KOPT-K1 (cell line): ENCODE results near the gene CTNNA3.

Source experiments
- H3K27ac ChIP-seq: fragments of 200-600 bp; sonication (generic); 2 replicates; pipeline ENCODE4 v1.5.1; 2016; ENCODE audit warnings: antibody characterized with exemption, mild to moderate bottlenecking, low read depth, low read length; ENCODE audit not compliant: poor library complexity, severe bottlenecking
- H3K36me3 ChIP-seq: fragments of 200-600 bp; sonication (generic); 2 replicates; pipeline ENCODE4 v1.5.1; 2017; ENCODE audit warnings: antibody characterized with exemption, mild to moderate bottlenecking, low read length, moderate library complexity; ENCODE audit not compliant: insufficient read depth
- H3K9me3 ChIP-seq: fragments of 200-600 bp; sonication (generic); 2 replicates; pipeline ENCODE4 v1.5.1; 2017; ENCODE audit warnings: antibody characterized with exemption, low read length, mild to moderate bottlenecking; ENCODE audit not compliant: insufficient read depth, poor library complexity, severe bottlenecking

Gene CTNNA3

GRCh38 chr10:66958466-66958865 is 737.5 kb downstream of the CTNNA3 start:
- Histone ChIP-seq H3K36me3 (no peaks in the 10 kb centered on the region), H3K9me3 (no peaks in the 10 kb centered on the region)

GRCh38 chr10:66951896-66952295 is 744.1 kb downstream of the CTNNA3 start:
- H3K27ac ChIP-seq, result no peak overlapping the region

More at GRCh38 chr10:66958466-66958865, 737.5 kb downstream of the CTNNA3 start:
- no peak overlapping the region for H3K27ac ChIP-seq

GRCh38 chr10:66943590-66943989 is 752.4 kb downstream of the CTNNA3 start:
- Histone ChIP-seq H3K9me3 (no peaks in the 10 kb centered on the region), H3K36me3 (no peaks in the 10 kb centered on the region), H3K27ac (no peak overlapping the region)

More at GRCh38 chr10:66951896-66952295, 744.1 kb downstream of the CTNNA3 start:
- Histone ChIP-seq H3K9me3 (no peaks in the 10 kb centered on the region), H3K36me3 (no peaks in the 10 kb centered on the region)

- Histone ChIP-seq H3K9me3 (no peaks in the 10 kb centered on the region), H3K36me3 (no peaks in the 10 kb centered on the region), H3K27ac (no peak overlapping the region)
These were observed 753.6 kb downstream of the CTNNA3 start for GRCh38 chr10:66942407-66942806.

GRCh38 chr10:66941491-66941890 is 754.5 kb downstream of the CTNNA3 start:
- Histone ChIP-seq H3K36me3 (no peaks in the 10 kb centered on the region), H3K27ac (no peak overlapping the region), H3K9me3 (no peaks in the 10 kb centered on the region)

GRCh38 chr10:66940965-66941364 is 755.0 kb downstream of the CTNNA3 start:
- Histone ChIP-seq H3K9me3 (no peaks in the 10 kb centered on the region), H3K36me3 (no peaks in the 10 kb centered on the region), H3K27ac (no peak overlapping the region)

- Histone ChIP-seq H3K27ac (no peak overlapping the region), H3K9me3 (no peaks in the 10 kb centered on the region), H3K36me3 (no peaks in the 10 kb centered on the region)
These were observed 761.3 kb downstream of the CTNNA3 start for GRCh38 chr10:66934711-66935110.

- H3K27ac ChIP-seq, result no peak overlapping the region
- H3K36me3 ChIP-seq, result no peaks in the 10 kb centered on the region
These were observed 764.0 kb downstream of the CTNNA3 start for GRCh38 chr10:66931949-66932343.

GRCh38 chr10:66931340-66931948 is 764.6 kb downstream of the CTNNA3 start:
- H3K36me3 ChIP-seq, result no peaks in the 10 kb centered on the region
- H3K27ac ChIP-seq, result no peak overlapping the region
- no peaks in the 10 kb centered on the region for H3K9me3 ChIP-seq

More at GRCh38 chr10:66931949-66932343, 764.0 kb downstream of the CTNNA3 start:
- no peaks in the 10 kb centered on the region for H3K9me3 ChIP-seq

- H3K27ac ChIP-seq, result no peak overlapping the region
- no peaks in the 10 kb centered on the region for H3K36me3 ChIP-seq
- no peaks in the 10 kb centered on the region for H3K9me3 ChIP-seq
These were observed 766.6 kb downstream of the CTNNA3 start for GRCh38 chr10:66929375-66929774.

- Histone ChIP-seq H3K9me3 (no peaks in the 10 kb centered on the region), H3K27ac (no peak overlapping the region), H3K36me3 (no peaks in the 10 kb centered on the region)
These were observed 767.2 kb downstream of the CTNNA3 start for GRCh38 chr10:66928776-66929175.

- Histone ChIP-seq H3K27ac (no peak overlapping the region), H3K9me3 (no peaks in the 10 kb centered on the region), H3K36me3 (no peaks in the 10 kb centered on the region)
These were observed 767.8 kb downstream of the CTNNA3 start for GRCh38 chr10:66927971-66928770.

- H3K27ac ChIP-seq, result no peak overlapping the region
- no peaks in the 10 kb centered on the region for H3K9me3 ChIP-seq
- no peaks in the 10 kb centered on the region for H3K36me3 ChIP-seq
These were observed 768.6 kb downstream of the CTNNA3 start for GRCh38 chr10:66927251-66927935.

GRCh38 chr10:66926841-66927240 is 769.2 kb downstream of the CTNNA3 start:
- H3K27ac ChIP-seq, result no peak overlapping the region
- no peaks in the 10 kb centered on the region for H3K36me3 ChIP-seq
- H3K9me3 ChIP-seq, result no peaks in the 10 kb centered on the region

- Histone ChIP-seq H3K36me3 (no peaks in the 10 kb centered on the region), H3K27ac (no peak within 1 kb of the TSS), H3K9me3 (no peaks in the 10 kb centered on the region)
These were observed 769.9 kb downstream of the CTNNA3 start, which contains the start of gene LRRTM3 for GRCh38 chr10:66925896-66926715. Gene LRRTM3 (plus strand): TSS chr10:66926036.
